NCI-H446 (cell line): ENCODE results near the gene SH2D1A.
"Not testable (repeated sequence)": the region's sequence is repeated elsewhere in the genome, so short reads cannot be mapped to it uniquely, and the experiment has no call there.

Experiments
- DNase-seq, 2 experiments: peaks; one replicate each; lab custom pipeline; 2025; lab: John Stamatoyannopoulos, UW

The SH2D1A gene

DNA sequence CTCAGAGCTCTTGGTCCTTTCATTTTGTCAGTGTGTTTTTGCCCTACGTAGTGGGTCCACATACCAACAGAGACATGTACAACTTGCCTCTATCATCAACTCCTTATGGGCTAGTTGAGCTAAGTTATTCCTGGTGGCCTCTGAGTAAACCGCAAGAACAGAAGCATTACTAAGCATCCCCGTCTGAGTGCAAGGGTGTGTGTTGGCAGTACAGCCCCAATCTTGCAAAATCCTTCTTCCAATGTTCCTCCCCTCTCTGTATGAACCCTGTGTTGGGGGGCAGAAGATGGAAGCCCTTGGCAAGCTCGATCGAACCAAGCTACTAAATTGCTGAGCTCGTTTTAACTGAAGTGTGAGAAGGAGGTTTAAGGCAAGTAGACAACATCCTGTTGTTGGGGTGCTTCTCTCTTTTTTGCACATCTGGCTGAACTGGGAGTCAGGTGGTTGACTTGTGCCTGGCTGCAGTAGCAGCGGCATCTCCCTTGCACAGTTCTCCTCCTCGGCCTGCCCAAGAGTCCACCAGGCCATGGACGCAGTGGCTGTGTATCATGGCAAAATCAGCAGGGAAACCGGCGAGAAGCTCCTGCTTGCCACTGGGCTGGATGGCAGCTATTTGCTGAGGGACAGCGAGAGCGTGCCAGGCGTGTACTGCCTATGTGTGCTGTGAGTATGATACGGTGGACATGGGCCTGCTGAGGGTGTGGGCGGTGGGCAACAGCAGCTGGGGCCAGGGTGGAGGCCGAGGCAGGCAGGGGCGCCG, at the start of gene SH2D1A:
TSS of gene SH2D1A (plus strand) at position 447 of the 760 bp plus-strand sequence. CDS start at position 527, 80 bp downstream.
- no peak for DNase-seq

DNA sequence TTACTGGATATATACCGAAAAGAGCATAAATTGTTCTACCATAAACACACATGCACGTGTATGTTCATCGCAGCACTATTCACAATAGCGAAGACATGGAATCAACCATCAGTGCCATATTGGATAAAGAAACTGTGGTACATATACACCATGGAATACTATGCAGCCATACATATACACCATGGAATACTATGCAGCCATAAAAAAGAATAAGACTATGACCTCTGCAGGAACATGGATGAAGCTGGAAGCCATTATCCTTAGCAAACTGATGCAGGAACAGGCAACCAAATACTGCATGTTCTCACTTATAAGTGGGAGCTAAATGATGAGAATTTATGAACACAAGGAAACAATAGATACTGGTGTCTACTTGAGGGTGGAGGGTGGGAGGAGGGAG, 47.0 kb upstream of the SH2D1A start:
- DNase-seq = not testable (repeated sequence)

DNA sequence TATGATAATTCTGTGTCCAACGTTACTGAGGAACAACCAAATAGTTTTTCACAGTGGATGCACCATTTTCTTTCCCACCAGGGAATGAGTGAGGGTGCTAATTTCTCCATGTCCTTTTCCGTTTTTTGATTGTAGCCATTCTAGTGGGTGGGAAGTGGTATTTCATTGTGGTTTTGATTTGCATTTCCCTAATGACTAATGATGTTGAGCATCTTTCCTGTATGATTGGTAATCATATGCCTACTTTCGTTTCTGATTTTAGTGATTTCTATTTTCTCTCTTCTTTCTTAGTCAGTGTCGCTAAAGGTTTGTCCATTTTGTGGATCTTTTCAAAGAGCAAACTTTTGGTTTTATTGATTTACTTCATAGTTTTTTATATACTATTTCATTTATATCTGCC, 46.0 kb upstream of the SH2D1A start:
- no peak for DNase-seq

DNA sequence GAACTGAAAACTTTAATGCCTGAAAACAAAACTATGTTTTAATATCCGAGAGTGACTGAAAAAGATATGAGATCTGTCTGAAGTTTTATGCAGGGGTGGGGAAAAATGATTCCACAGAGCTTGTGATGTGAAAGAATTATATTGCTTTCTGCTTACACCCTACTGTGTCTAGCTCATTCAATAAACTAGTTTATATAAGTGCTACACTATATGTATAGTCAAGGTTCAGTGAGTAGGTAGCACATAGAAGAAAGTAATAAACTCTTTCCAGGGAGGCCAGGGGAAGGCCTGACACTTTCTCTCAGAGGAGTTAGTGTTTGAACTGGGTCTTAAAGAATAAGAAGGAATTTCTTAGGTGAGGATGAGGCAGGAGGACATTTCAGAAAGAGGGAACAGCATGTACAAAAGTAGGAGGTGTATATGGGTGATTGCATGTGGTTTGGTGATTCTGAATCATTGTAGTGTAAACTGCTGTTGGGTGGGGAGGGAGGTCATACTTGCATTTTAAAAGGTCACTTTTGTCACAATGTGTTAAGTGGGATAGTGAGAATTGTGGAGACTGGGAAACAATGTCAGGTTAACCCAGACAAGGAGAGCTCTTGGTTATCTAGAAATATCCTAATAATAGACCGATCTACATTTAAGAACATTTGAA, 39.0 kb upstream of the SH2D1A start:
- DNase-seq = no peak

DNA sequence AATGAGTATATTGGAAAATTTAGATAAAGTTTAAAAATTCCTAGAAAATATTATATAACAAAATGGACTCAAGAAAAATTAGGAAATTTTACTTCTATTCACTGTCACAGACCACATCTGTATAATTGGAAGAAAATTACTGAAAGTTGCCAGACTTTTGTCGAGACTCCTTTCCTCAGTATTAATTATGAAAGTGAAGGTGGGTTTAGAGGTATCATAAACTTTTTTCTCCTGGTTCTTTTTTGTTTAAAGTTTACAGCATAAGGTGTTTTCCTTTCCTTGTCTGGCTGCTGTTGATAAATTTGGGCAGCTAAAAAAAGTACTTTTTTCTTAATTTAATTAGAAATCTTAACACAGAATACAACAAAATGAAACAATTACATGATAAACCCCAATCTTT, 20.6 kb upstream of the SH2D1A start:
- no peak for DNase-seq

DNA sequence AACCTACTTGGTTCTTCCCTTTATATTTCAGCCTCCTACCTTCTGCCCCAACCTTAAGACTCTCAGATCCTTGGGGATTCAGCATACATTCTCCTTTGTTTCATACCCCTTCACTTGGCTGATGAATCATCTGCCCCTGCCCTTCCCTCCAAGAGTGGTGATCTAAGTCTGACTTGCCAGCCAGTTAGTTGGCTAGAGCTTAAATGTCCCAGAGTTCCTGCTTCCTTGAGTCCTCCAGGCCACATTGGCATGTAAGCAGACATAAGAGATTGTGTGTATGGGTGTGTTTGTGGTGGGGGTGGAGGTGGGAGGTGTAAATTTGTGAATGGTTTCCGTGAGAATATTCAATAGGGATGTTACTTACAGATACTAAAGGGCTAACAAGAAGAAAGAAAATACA, 17.6 kb upstream of the SH2D1A start:
- peak in 1 of 2 experiments; percentile 1 for DNase-seq

DNA sequence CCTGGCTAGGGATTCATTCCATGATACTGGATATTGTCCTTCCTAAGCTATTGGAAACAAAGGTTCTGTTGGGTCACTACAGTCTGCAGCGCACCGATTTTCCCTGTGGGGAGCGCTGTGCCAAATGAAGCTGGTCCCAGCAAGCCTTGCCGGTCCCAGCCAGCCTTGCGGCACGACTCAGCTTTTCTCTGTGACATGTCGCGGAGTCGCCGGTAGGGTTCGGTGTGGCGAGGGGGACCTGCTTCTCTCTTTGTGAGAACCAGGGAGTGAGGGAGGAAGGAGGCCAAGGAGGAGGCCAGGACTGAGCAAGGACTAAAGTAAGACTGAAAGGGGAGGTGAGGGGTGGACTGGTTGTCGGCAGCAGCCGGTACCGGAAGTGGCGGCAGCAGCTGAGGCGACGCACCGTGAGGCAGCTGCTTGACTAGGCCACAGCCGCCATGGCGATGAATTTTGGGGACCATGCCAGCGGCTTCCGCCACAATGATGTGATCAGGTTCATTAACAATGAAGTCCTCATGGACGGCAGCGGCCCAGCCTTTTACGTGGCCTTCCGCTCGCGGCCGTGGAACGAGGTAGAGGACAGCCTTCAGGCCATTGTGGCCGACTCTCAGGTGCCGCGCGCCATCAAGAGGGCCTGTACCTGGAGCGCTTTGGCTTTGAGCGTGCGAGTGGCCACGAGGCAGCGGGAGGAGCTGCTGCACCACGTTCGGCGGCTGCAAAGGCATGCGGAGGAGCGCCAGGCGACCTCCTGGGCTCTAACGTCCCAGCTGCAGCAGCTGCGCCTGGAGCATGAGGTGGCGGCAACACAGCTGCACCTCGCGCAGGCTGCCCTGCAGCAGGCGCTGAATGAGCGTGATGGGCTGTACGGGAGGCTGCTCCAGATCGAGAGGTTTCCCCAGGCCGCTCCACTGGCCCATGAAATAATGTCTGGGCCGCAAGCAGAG, 13.6 kb upstream of the SH2D1A start, which contains the start of gene TEX13D:
TSS of gene TEX13D (plus strand) at position 180 of the 944 bp plus-strand sequence. CDS start at position 438, 258 bp downstream.
- no peak for DNase-seq

DNA sequence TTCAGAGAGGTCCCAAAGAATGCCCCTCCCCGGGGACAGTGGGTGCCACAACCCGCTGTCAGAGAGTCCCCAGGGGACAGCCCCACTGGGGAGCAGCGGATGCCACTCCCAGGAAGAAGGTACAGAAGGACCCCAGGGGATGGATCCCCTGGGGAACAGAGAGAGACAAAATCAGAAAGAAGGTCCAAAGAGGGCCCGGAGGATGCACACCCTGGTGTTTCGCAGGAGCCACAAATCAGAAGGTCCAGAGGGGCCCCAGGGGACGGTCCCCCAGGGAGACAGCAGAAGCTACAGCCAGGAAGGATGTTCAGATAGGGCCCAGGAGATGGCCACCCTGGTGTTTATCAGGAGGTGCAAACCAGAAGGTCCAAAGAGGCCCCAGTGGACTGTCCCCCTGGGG, 12.5 kb upstream of the SH2D1A start:
- DNase-seq = no peak

DNA sequence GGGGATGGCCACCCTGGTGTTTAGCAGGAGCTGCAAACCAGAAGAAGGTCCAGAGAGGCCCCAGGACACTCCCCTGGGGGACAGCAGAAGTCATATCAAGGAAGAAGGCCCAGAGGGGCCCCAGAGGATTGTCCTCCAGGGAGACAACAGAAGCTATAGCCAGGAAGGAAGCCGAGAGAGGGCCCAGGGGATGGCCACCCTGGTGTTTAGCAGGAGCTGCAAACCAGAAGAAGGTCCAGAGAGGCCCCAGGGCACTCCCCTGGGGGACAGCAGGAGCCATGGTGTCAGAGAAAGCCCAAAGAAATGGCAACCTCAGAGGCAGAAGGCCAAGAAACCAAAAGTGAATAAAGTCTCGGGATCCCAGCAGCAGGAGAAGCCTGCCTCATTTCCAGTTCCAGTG, 11.8 kb upstream of the SH2D1A start:
- not testable (repeated sequence) for DNase-seq

DNA sequence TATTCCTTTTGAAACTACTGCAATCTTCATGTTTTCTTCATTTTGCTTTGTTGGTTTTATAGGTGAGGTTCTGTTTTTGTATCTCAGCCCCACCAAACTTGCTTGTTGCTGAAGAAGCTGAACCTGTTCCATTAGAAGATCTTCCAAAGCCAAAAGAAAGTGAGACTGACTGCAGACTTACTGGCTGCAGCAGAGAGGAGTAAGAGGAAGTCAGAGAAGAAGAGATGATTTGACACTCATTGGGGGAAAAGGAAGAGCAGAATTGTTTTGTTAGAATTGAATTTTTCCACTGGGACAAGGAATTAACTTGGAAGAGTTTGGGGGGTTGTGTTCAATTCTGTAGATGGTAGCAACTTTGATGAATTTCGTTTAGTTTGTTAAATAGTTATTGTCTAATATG, 10.8 kb upstream of the SH2D1A start:
- DNase-seq = no peak

DNA sequence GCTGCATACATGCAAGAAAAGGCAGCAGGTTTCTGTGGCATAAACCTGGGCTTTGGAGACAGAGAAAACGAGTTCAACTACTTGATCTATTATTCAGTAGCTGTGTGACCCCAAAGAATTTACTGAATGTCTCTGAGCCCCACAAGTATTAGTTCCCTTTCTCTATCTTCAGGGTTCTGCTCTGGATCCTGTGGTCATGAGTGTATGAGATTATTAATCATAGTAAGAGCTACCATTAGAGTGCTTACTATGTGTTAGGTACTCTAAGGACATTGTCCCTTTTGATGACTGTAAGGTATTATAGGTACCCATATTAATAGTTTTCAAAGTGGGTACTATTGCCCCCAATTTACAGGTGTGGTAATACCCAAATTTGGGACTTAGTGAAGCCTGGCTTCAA, 8.4 kb upstream of the SH2D1A start:
- no peak for DNase-seq

DNA sequence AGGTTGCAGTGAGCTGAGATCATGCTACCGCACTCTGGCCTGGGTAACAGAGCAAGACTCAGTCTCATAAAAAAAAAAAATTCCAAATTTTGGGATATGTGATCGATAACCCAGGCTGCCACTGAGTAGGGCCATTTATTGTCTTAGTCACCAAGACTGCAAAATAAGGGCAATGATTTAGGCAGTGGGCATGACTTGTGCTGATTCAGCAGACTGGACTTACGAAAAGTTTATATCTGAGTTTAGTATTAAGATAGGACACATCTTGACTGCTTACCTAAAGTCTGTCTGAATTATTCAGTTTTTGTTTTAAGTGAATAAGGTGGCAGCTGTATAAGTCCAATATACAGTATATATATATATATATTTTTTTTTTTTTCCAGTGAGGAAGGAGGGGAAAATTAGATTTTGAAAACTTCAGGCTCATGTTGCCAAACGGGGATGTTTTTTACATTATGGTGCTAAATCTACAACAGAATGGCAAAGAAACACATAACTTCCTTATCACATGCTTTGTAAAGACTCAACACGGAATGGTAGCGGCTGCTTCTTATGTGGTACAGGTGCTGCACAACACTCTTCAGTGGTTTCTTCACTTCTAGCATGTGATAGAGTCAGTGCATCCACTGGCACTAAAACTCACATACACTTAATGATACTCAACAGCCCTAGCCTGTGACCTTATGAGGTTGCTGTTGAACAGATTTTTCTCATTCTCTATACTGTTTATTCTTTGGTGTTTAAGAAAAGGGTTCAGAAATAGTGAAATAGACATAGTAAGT, 7.4 kb upstream of the SH2D1A start:
- DNase-seq = no peak

DNA sequence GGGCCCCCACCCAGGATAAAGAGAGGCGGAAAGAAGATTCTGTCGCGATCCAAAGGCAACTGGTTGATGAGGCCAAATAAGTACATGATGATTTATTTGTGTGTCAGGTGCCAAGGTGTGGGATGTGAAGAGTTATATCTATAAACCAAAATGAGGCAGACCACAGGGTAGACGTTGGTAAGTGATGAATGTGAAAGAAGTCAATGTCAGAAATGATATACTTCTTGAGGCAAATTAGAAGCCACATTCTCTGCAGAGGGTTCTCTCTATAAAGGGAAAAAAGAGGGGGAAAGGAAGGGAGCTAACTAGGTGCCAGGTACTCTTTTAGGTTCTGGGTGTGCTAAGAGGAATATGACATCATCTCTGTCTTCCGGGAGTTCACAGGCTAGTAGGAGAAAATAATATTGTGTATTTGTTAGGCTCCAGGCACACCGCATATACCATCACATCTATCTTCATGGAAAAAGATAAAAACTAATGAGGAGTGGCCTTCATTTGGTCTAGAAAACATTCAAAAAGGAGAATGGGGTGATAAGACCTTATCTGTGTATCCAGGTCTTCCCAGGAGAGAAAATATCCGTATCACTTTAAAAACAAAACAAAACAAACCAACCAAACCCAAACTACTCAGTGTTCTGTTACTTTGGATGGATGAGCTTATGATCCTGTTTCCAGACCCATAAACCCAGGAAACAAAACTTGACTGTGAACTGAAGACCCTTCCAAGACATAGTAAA, 4.8 kb upstream of the SH2D1A start:
- no peak for DNase-seq

DNA sequence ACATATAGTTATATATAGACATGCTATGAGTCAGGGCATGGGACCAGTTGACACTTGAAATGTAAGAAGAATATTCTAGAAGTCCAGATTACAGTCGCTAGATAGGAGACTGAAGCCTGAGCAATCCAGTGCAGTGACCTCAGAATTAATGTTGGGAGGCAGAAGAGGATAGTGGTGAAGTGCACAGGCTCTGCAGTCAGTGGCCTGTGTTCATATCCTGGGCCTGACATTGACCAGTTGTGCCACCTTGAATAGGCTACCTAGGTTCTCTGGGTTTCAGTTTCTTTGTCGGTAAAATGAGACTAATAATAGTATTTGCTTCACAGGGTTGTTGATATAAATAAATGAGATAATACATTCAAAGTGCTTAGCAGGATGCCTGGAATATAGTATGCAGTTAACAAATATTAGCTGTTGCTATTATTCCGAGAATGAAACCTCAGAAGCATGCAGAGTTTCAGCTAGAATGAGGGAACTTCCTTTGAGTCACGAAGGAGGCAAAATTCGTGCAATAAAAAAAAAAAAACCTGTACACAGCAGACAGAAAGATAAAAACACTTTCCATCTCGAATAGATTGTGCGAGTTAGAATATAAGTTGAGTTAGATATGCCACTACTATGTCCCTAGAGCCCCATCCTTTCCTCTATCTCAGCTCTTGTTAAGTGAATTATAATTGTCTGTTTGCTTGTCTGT, 4.0 kb upstream of the SH2D1A start:
- DNase-seq = no peak

DNA sequence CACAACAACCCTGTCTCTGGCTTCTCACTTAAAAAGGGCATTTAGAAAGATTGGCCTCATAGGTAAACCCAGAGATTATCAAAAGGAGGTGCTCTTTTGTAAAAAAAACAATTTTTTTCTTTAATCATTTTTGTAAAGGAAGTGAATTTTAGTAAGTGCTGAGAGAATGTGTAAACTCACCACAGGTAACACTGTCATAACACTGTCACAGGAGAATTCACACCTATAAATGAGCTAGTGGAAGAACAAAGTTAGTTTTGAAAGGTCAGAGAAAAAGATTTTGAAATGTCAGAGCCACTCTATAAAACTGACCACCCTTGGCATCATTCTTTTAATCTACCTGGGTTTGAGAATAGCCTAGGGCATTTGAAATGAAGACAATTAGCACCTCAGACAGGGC, 3.3 kb upstream of the SH2D1A start:
- DNase-seq = no peak

DNA sequence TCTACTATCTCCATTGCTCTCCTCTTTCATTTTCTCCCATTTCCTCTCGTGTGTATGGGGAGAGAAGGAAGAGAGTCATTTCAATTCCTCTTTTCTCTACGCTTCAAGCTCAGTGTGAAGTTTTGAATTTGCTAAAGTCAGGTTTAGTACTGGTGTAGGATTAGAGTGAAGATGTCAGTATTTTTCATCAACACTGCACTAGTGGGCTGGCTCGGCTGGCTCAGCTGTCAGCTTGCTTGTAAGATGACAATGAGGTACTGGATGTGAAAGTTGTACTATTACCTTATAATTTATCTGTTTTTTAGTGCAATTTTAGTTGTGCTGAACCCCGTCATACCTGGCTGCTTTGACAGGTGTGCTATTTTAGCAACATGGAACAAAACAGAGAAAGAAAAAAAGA, 2.1 kb upstream of the SH2D1A start:
- no peak for DNase-seq

DNA sequence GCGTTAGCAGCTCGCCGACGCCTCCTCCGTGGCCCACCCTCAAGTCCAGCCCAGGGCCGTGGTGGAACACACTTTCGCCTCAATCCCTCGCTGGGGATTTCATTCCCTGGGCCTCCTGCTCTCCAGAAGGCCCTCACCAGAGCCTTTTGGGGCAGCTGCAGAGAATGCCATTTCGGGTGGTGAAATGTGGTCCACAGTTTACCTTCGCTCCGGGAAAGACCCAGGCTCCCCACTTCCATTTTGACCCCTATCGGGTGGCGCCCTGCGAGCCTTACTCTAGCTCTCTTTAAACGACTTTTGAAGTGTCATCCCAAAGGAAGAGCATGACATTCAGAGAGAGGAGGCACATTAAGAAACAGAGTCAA, 496 bp downstream of the SH2D1A start:
- no peak for DNase-seq

DNA sequence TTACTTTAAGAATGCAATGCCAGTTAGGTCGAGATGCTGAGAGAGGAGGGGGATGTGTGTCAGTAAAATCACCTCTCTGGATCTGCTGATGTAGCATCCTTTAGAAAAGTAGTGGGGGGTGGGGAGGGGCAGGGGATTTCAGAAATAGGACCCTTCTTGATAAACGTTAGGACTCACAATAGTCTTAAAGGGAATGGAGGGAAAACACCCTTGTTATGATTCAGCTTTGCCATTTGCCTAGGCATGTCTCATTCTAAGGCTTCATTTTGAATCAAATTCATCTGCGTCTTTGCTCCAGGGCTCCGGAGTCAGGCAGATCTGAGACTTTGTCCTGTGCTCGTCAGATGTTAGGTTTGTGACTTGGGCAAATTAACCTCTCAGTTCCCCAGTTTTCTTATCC, 879 bp downstream of the SH2D1A start:
- no peak for DNase-seq

DNA sequence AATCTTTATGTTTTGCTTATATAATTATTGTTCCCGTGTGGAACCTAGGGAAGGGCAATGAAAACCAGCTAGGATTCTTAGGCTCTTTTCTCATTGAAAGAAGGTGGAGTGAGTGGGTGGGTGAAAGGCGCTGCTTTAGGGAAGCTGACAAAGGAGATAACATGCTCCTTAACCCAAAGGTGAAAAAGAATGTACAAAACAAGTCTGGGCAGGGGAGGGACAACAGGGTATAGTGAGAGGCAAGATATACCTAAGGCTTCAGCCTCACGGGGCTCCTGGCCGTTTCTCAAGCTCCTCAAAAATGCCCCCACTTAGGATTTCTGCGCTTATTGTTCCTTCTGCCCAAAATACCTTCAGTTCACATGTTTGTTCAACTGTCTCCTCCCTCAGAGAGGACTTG, 1.8 kb downstream of the SH2D1A start:
- no peak for DNase-seq

DNA sequence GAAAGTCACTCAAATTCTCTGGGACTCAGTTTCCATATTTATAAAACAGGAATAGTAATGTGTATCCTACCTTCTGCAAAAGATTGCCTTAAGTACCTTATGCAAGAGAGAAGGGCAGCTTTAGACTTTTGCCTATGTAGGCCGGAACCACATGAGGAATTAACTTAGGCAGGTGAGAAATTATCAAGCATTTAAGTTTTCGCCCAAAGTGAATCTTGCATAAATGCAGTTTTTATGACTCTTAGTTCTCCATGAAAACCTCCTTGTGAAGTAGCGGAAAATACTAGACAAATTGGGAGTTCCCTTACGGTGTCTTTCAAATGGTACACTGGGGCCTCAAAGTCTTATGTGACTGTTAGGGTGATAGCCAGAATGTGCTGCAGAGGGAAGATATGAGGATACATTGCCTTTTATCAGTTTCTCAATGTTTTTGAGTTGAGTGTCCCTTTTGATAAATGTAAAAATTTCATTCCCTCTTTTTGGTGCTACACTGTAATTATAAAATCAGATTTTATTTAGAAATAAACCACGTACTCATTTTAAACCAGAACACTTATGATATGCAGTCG, 2.6 kb downstream of the SH2D1A start:
- DNase-seq = no peak
